HL-60 (cell line): Measurements from ENCODE around the gene SEMA3D.

Experiments used
- CTCF ChIP-seq: IDR thresholded peaks from one replicate; pipeline ENCODE4 v1.5.1; 2011; ENCODE audit warnings: low read length, control low read depth, inconsistent platforms; ENCODE audit not compliant: insufficient read depth
- REST ChIP-seq: IDR thresholded peaks from 2 replicates; pipeline ENCODE4 v1.6.1; 2012; ENCODE audit warnings: low read depth; ENCODE audit not compliant: insufficient replicate concordance

GRCh38 chr7:85019176-85019575, 167.7 kb downstream of the SEMA3D start:
- TF ChIP-seq CTCF (no peak), REST (no peak)
